SK-N-SH (cell line): ENCODE results near the gene KRT24. TPM values are rescaled to one million over a fixed set of nuclear protein-coding genes. Genes with fewer than 3 reads are reported as not detected.

Experiments used
- CTCF ChIA-PET: fragments of 300-600, 350-600 bp; formaldehyde crosslinking; extraction: SDS; loops from one replicate; lab custom pipeline; 2021; lab: Yijun Ruan, JAX
- POLR2A ChIA-PET: fragments of 350-600 bp; sonication (Branson Sonifier 250); formaldehyde crosslinking; extraction: SDS; loops from one replicate; lab custom pipeline; 2020; ENCODE audit warnings: antibody characterized with exemption, inconsistent platforms; lab: Yijun Ruan, JAX
- DNase-seq: peaks from one replicate; pipeline ENCODE4 v3.0.0; 2012
- H2AFZ ChIP-seq: fragments of 200-600 bp; sonication (generic); 2 replicates; pipeline ENCODE4 v1.8.1; 2016; ENCODE audit warnings: antibody characterized with exemption, mild to moderate bottlenecking, low read depth
- H3F3A ChIP-seq: fragments of 200-600 bp; sonication (generic); replicated peaks from 2 replicates; pipeline ENCODE3; 2016; ENCODE audit warnings: antibody characterized with exemption, mild to moderate bottlenecking; ENCODE audit not compliant: insufficient read depth
- H3K27ac ChIP-seq, 2 experiments: fragments of 200-500 bp in 1 of 2; fragments of 200-600 bp in 1 of 2; sonication (Bioruptor generic) in 1 of 2; sonication (generic), shearing (Covaris generic) in 1 of 2; 2 replicates each; pipeline versions ENCODE4 v1.5.1 to v1.6.1; 2014 to 2016; ENCODE audit warnings: low read depth in 2 of 2, inconsistent platforms in 1 of 2, low read length in 1 of 2, mild to moderate bottlenecking in 1 of 2, mixed read lengths in 1 of 2
- H3K27me3 ChIP-seq: fragments of 200-600 bp; sonication (generic), shearing (Covaris generic); 2 replicates; pipeline ENCODE4 v1.6.1; 2016; ENCODE audit warnings: mixed run types; ENCODE audit not compliant: insufficient read depth
- H3K36me3 ChIP-seq, 2 experiments: fragments of 200-500 bp in 1 of 2; fragments of 200-600 bp in 1 of 2; sonication (Bioruptor generic) in 1 of 2; sonication (generic) in 1 of 2; replicated peaks in 1 of 2; 2 replicates each; pipeline versions ENCODE3 to v1.5.1; 2014 to 2016; ENCODE audit warnings: low read length in 1 of 2, mild to moderate bottlenecking in 1 of 2; ENCODE audit not compliant: insufficient read depth in 2 of 2, control insufficient read depth in 1 of 2
- H3K4me1 ChIP-seq, 2 experiments: fragments of 200-500 bp in 1 of 2; fragments of 200-600 bp in 1 of 2; sonication (Bioruptor generic) in 1 of 2; sonication (generic), shearing (Covaris generic) in 1 of 2; 2 replicates each; pipeline versions ENCODE4 v1.5.1 to v1.6.1; 2014 to 2016; ENCODE audit warnings: low read depth in 1 of 2, low read length in 1 of 2, mixed run types in 1 of 2; ENCODE audit not compliant: insufficient read depth in 2 of 2, control insufficient read depth in 1 of 2
- H3K4me2 ChIP-seq: fragments of 200-600 bp; sonication (generic), shearing (Covaris generic); 2 replicates; pipeline ENCODE4 v1.6.1; 2017; ENCODE audit warnings: mixed run types
- H3K4me3 ChIP-seq, 2 experiments: fragments of 200-500 bp in 1 of 2; fragments of 200-600 bp in 1 of 2; sonication (Bioruptor generic) in 1 of 2; sonication (generic), shearing (Covaris generic) in 1 of 2; 2 replicates each; pipeline versions ENCODE4 v1.5.1 to v1.8.1; 2014 to 2016; ENCODE audit warnings: low read depth in 2 of 2, inconsistent platforms in 1 of 2, low read length in 1 of 2, mild to moderate bottlenecking in 1 of 2, mixed read lengths in 1 of 2, moderate library complexity in 1 of 2
- H3K79me2 ChIP-seq: fragments of 200-600 bp; sonication (generic); 2 replicates; pipeline ENCODE4 v1.8.1; 2017; ENCODE audit warnings: mild to moderate bottlenecking; ENCODE audit not compliant: insufficient read depth
- H3K9ac ChIP-seq: fragments of 200-600 bp; sonication (generic); 2 replicates; pipeline ENCODE4 v1.6.1; 2017; ENCODE audit warnings: mixed run types
- H3K9me2 ChIP-seq: fragments of 200-600 bp; sonication (generic); 2 replicates; pipeline ENCODE4 v1.6.1; 2017; ENCODE audit warnings: mixed run types
- H3K9me3 ChIP-seq: fragments of 200-600 bp; sonication (generic); 2 replicates; pipeline ENCODE4 v1.6.1; 2017; ENCODE audit warnings: mixed run types, mild to moderate bottlenecking, moderate library complexity
- H4K20me1 ChIP-seq: fragments of 200-600 bp; sonication (generic); 2 replicates; pipeline ENCODE4 v1.6.1; 2017; ENCODE audit warnings: mild to moderate bottlenecking, mixed run types; ENCODE audit not compliant: insufficient read depth
- CHD2 ChIP-seq: fragments of 150-350 bp; IDR thresholded peaks from 2 replicates; pipeline ENCODE4 v1.6.1; 2018; ENCODE audit warnings: low read length; ENCODE audit not compliant: partially characterized antibody
- CTCF ChIP-seq: fragments of 200-600 bp; sonication (generic); IDR thresholded peaks from 2 replicates; pipeline ENCODE4 v1.6.1; 2017; ENCODE audit warnings: antibody characterized with exemption, mild to moderate bottlenecking, moderate library complexity
- EP300 ChIP-seq, 2 experiments: IDR thresholded peaks; 2 replicates each; pipeline versions ENCODE4 v1.4.0 to v1.6.1; 2012; ENCODE audit warnings: borderline replicate concordance in 1 of 2, low read depth in 1 of 2, low read length in 1 of 2
- EZH2phosphoT487 ChIP-seq: fragments of 200-600 bp; sonication (generic); IDR thresholded peaks from 2 replicates; pipeline ENCODE4 v1.6.1; 2017; ENCODE audit warnings: low read depth, mixed run types, mild to moderate bottlenecking, antibody characterized with exemption, moderate library complexity, borderline replicate concordance
- FOSL2 ChIP-seq: IDR thresholded peaks from 2 replicates; pipeline ENCODE4 v1.4.0; 2012; ENCODE audit warnings: low read depth, mild to moderate bottlenecking, moderate library complexity, borderline replicate concordance
- FOXM1 ChIP-seq: IDR thresholded peaks from 2 replicates; pipeline ENCODE4 v1.4.0; 2012; ENCODE audit warnings: low read depth, mild to moderate bottlenecking
- MEF2A ChIP-seq: IDR thresholded peaks from 2 replicates; pipeline ENCODE4 v1.4.0; 2012; ENCODE audit warnings: low read depth, borderline replicate concordance
- MXI1 ChIP-seq: IDR thresholded peaks from 2 replicates; pipeline ENCODE4 v1.6.1; 2012; ENCODE audit warnings: mild to moderate bottlenecking, low read depth, low read length, improper control_type of control experiment
- NRF1 ChIP-seq: IDR thresholded peaks from 2 replicates; pipeline ENCODE4 v1.6.1; 2012; ENCODE audit warnings: low read depth, mild to moderate bottlenecking, low read length
- RAD21 ChIP-seq: IDR thresholded peaks from 2 replicates; pipeline ENCODE4 v1.6.1; 2012; ENCODE audit warnings: mild to moderate bottlenecking, low read length
- RFX5 ChIP-seq: IDR thresholded peaks from 2 replicates; pipeline ENCODE4 v1.6.1; 2012; ENCODE audit warnings: mild to moderate bottlenecking, improper control_type of control experiment, low read length
- SIN3A ChIP-seq: IDR thresholded peaks from 2 replicates; pipeline ENCODE4 v1.6.1; 2012; ENCODE audit warnings: low read depth, mild to moderate bottlenecking, low read length, moderate library complexity, borderline replicate concordance
- TAF1 ChIP-seq: IDR thresholded peaks from 2 replicates; pipeline ENCODE4 v1.6.1; 2012; ENCODE audit warnings: low read depth, mild to moderate bottlenecking, low read length, moderate library complexity, borderline replicate concordance
- TCF12 ChIP-seq: IDR thresholded peaks from 2 replicates; pipeline ENCODE4 v1.4.0; 2012
- TEAD4 ChIP-seq: IDR thresholded peaks from 2 replicates; pipeline ENCODE4 v1.4.0; 2012; ENCODE audit warnings: mild to moderate bottlenecking, borderline replicate concordance; ENCODE audit not compliant: insufficient read depth
- YY1 ChIP-seq: IDR thresholded peaks from 2 replicates; pipeline ENCODE4 v1.4.0; 2012; ENCODE audit warnings: low read depth, mild to moderate bottlenecking
- WGBS: methylation state at CpG from one replicate; pipeline ENCODE4 v1.1.6; 2017; ENCODE audit warnings: low lambda C conversion rate; 5-methylcytosine and 5-hydroxymethylcytosine counted together
- polyA plus RNA-seq, 3 experiments: library from polyadenylated mRNA; depleted of rRNA; stranded (reverse); fragments of >200 nt; gene quantifications; 2 replicates each; pipeline ENCODE4 v1.2.3, GENCODE V29; 2012
- TF ChIP-seq, protein P1 (sequence below): IDR thresholded peaks from 2 replicates; pipeline ENCODE4 v1.4.0; 2012; ENCODE audit warnings: low read depth, borderline replicate concordance
- TF ChIP-seq, protein P2 (sequence below): IDR thresholded peaks from 2 replicates; pipeline ENCODE4 v1.6.1; 2012; ENCODE audit warnings: mild to moderate bottlenecking, low read depth, low read length, moderate library complexity

KRT24 gene
- polyA plus RNA-seq, 1 of the 3 experiments (the other 2 are of a cell fraction): not detected

DNA sequence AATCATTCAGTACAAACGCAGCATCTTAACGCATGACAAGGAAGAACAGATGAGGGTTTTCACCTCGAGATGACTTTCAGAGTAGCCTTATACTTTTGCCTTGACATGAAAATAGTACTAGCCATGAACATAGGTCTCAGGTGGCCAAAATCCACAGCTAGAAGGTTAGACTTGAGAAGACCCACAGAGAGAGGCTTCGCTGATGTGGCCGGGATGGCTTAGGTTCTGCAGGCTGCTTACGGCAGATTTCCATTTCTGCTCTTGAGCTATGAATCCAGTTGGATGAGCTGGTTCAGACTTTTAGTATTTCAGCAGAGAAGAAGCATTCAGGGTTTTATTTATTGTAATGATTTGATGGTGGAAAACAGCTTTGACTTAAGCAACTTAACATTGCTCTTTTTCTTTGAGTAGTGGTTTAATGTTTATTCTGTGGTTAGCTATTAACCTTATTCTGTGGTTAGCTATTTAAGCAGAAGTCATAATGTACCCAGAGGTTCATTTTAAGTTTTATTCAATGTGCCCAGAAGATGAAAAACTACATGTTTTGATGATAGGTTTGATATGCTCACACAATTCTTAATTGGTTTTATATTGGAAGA, 7.6 kb downstream of the KRT24 start (continued):
- TF ChIP-seq CHD2 (no peak), TAF1 (no peak), MEF2A (no peak), FOXM1 (no peak)

DNA sequence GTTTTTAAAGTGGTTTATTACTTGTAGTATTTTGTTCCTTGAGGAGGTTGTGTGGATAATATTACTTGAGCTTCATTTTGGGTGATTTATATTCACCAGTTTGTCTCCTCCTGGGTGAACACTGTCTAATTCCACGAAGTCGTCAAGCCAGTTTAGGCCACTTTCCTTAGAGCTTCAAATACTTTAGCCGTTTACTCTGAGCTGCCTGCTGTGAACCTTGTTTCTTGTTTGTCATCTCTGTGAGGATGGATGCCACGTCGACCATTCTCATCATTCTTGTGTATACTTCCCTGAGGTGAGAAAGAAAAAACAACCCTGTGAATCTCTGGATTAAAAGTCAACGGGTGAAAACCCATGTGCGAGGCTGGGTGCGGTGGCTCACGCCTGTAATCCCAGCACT, 9.0 kb downstream of the KRT24 start:
- no peak overlapping the region for H3K9ac ChIP-seq
- no peak overlapping the region for H3K4me3 ChIP-seq
- H3K36me3 ChIP-seq: no peaks in the 10 kb centered on the region
- no peaks in the 10 kb centered on the region for H3F3A ChIP-seq
- no peaks in the 10 kb centered on the region for H3K79me2 ChIP-seq
- no peak overlapping the region for H3K27ac ChIP-seq
- peaks cover 62% of the 10 kb centered on the region for H3K27me3 ChIP-seq
- DNase-seq: no peak
- H4K20me1 ChIP-seq: no peaks in the 10 kb centered on the region
- H3K9me2 ChIP-seq: no peaks in the 10 kb centered on the region; the same call in 1 of the 2 replicates
- no peak overlapping the region for H3K4me2 ChIP-seq
- no peaks in the 10 kb centered on the region for H3K9me3 ChIP-seq
- POLR2A ChIA-PET: no interaction called here
- CTCF ChIA-PET: interaction anchor here (1.0 to 1.5 kb wide), 2 partner anchors 269 to 968 kb away, joined by 3 read pairs; no protein-coding TSS in a partner anchor
- no peaks in the 10 kb centered on the region; a peak in 1 of 4 replicates for H3K4me1 ChIP-seq
- H2AFZ ChIP-seq: no peak overlapping the region
- 15% methylated on average over 9 of the region's 9 CpGs for WGBS
- TF ChIP-seq NRF1: no peak
- no peak for TF ChIP-seq FOXM1
- TF ChIP-seq CTCF: no peak
- TF ChIP-seq RAD21: no peak
- TF ChIP-seq, protein P1, sequence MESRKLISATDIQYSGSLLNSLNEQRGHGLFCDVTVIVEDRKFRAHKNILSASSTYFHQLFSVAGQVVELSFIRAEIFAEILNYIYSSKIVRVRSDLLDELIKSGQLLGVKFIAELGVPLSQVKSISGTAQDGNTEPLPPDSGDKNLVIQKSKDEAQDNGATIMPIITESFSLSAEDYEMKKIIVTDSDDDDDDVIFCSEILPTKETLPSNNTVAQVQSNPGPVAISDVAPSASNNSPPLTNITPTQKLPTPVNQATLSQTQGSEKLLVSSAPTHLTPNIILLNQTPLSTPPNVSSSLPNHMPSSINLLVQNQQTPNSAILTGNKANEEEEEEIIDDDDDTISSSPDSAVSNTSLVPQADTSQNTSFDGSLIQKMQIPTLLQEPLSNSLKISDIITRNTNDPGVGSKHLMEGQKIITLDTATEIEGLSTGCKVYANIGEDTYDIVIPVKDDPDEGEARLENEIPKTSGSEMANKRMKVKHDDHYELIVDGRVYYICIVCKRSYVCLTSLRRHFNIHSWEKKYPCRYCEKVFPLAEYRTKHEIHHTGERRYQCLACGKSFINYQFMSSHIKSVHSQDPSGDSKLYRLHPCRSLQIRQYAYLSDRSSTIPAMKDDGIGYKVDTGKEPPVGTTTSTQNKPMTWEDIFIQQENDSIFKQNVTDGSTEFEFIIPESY: no peak
- TF ChIP-seq EZH2phosphoT487: no peak
- TF ChIP-seq TEAD4: no peak
- no peak for TF ChIP-seq MEF2A

DNA sequence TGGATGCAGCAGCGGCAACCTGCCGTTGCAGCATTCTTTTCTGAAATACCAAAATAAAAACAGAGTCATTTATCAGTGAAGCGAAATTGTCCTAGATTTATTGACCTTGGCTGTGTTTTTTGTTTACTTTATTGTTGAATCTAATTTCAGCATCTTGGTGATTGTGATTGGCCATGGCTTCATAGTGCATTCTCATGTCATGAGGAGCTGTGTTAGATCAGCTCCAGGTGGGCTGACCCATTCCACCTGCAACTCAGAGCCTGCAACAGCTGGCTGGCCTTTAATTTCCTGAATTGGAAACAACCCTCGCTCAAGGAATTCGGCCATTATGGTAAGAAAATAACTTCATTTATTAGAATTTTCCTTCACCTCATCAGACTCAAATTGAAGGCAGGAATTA, 16.4 kb downstream of the KRT24 start:
- Histone ChIP-seq H2AFZ (no peak overlapping the region), H4K20me1 (no peaks in the 10 kb centered on the region), H3K27ac (no peak overlapping the region), H3K9ac (no peak overlapping the region), H3F3A (no peaks in the 10 kb centered on the region), H3K9me3 (no peaks in the 10 kb centered on the region), H3K4me3 (no peak overlapping the region), H3K9me2 (no peaks in the 10 kb centered on the region; the same call in 1 of the 2 replicates), H3K79me2 (no peaks in the 10 kb centered on the region), H3K36me3 (no peaks in the 10 kb centered on the region), H3K27me3 (peaks cover 48% of the 10 kb centered on the region), H3K4me2 (no peak overlapping the region), H3K4me1 (no peaks in the 10 kb centered on the region)
- no peak for DNase-seq
- 28% methylated on average over 5 of the region's 5 CpGs for WGBS
- ChIA-PET CTCF (interaction anchor here (0.6 to 1.9 kb wide), 2 partner anchors 13 to 15 kb away, joined by 3 to 5 read pairs; no protein-coding TSS in a partner anchor), POLR2A (no interaction called here)
- TF ChIP-seq RFX5 (no peak), EP300 (IDR thresholded peaks at IDR 0.05; ENCODE audit: borderline replicate concordance in 1 of 2, low read depth in 1 of 2, low read length in 1 of 2) (no peak), FOSL2 (no peak), SIN3A (no peak), TCF12 (no peak), CHD2 (no peak), MEF2A (no peak), MXI1 (no peak), YY1 (no peak), FOXM1 (no peak)
- TF ChIP-seq, protein P2, sequence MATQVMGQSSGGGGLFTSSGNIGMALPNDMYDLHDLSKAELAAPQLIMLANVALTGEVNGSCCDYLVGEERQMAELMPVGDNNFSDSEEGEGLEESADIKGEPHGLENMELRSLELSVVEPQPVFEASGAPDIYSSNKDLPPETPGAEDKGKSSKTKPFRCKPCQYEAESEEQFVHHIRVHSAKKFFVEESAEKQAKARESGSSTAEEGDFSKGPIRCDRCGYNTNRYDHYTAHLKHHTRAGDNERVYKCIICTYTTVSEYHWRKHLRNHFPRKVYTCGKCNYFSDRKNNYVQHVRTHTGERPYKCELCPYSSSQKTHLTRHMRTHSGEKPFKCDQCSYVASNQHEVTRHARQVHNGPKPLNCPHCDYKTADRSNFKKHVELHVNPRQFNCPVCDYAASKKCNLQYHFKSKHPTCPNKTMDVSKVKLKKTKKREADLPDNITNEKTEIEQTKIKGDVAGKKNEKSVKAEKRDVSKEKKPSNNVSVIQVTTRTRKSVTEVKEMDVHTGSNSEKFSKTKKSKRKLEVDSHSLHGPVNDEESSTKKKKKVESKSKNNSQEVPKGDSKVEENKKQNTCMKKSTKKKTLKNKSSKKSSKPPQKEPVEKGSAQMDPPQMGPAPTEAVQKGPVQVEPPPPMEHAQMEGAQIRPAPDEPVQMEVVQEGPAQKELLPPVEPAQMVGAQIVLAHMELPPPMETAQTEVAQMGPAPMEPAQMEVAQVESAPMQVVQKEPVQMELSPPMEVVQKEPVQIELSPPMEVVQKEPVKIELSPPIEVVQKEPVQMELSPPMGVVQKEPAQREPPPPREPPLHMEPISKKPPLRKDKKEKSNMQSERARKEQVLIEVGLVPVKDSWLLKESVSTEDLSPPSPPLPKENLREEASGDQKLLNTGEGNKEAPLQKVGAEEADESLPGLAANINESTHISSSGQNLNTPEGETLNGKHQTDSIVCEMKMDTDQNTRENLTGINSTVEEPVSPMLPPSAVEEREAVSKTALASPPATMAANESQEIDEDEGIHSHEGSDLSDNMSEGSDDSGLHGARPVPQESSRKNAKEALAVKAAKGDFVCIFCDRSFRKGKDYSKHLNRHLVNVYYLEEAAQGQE: no peak
